ENCODE measurements around the gene LARGE1. TPM values are rescaled to one million over a fixed set of nuclear protein-coding genes. Genes with fewer than 3 reads are reported as not detected.

LARGE1 gene
- total and polyA plus RNA-seq, 2 of the 13 experiments (the other 11 are each of a cell fraction or from before 2014, with no cell fraction given), result 8.4 to 11.0 TPM

DNA sequence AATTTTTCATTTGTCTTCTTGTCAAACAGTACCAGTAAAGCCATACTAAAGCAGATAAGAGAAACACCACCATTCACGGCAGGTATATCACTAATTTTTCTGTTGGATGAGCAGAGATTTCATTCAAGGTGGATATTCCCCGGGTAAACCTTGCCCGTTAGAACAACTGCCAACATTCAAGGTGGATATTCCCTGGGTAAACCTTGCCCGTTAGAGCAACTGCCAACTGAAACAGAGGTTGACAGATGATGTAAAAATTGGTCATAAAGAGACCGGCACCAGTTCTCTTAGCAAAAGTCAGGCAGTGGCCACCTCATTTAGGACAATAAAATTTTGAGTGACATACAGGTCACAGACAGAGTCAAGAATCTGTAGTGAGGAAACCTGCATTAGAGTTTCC is 438.7 kb downstream of the LARGE1 start:
- Histone ChIP-seq H3K9me3 (ENCODE audit: low read length) (no peaks in the 10 kb centered on the region), H3K36me3 (replicated peaks in 1 of 2; ENCODE audit: control insufficient read depth in 1 of 2, insufficient read depth in 2 of 2, low read length in 2 of 2) (no peaks in the 10 kb centered on the region), H3K79me2 (ENCODE audit: insufficient read depth, low read length) (no peaks in the 10 kb centered on the region), H2AFZ (ENCODE audit: low read length) (no peak overlapping the region), H4K20me1 (ENCODE audit: insufficient read depth, low read length) (no peaks in the 10 kb centered on the region), H3K4me2 (ENCODE audit: low read depth, low read length) (no peak overlapping the region), H3K27ac (ENCODE audit: extremely low read length, insufficient read depth, low read length) (no peak overlapping the region), H3K4me1 (ENCODE audit: insufficient read depth, low read length) (peaks cover 22% of the 10 kb centered on the region), H3K27me3 (ENCODE audit: control insufficient read depth in 1 of 2, insufficient read depth in 2 of 2, low read length in 2 of 2) (no peaks in the 10 kb centered on the region), H3K9ac (ENCODE audit: insufficient read depth, low read depth, low read length) (no peak overlapping the region), H3K4me3 (replicated peaks in 1 of 3; ENCODE audit: insufficient read depth in 1 of 3, low read depth in 2 of 3, low read length in 3 of 3) (no peak overlapping the region)
- ChIA-PET POLR2A (no interaction called here), CTCF (ENCODE audit: low intra/inter-chr PET ratio, low total read pairs) (no interaction called here)
- in situ Hi-C loops (cut with HindIII; ENCODE audit: extremely low pct_ligation_motif_present, low pct_unique_long_range_greater_than_20kb), result no loop called here
- TF ChIP-seq ZNF577 (CRISPR knock-in tag; IDR thresholded peaks at IDR 0.05; ENCODE audit: borderline replicate concordance, low read depth) (no peak), ZNF234 (CRISPR knock-in tag; conservative IDR thresholded peaks at IDR 0.05) (no peak), ZNF713 (CRISPR knock-in tag; IDR thresholded peaks at IDR 0.05) (no peak), CCAR2 (optimal IDR thresholded peaks at IDR 0.05; ENCODE audit: low read depth, low read length) (no peak), KDM5B (CRISPR knock-in tag; IDR thresholded peaks at IDR 0.05; ENCODE audit: borderline replicate concordance) (no peak), FLYWCH1 (CRISPR knock-in tag; IDR thresholded peaks at IDR 0.05) (no peak), FOXA3 (CRISPR knock-in tag; IDR thresholded peaks at IDR 0.05) (no peak), ATRX (CRISPR knock-in tag; IDR thresholded peaks at IDR 0.05; ENCODE audit: borderline replicate concordance) (no peak), ZNF672 (CRISPR knock-in tag; IDR thresholded peaks at IDR 0.05) (no peak), ZSCAN25 (CRISPR knock-in tag; IDR thresholded peaks at IDR 0.05) (no peak), POLR2G (IDR thresholded peaks at IDR 0.05; ENCODE audit: low read depth, low read length) (no peak), KAT7 (CRISPR knock-in tag; IDR thresholded peaks at IDR 0.05; ENCODE audit: borderline replicate concordance) (no peak)
- TF ChIP-seq, protein P1, sequence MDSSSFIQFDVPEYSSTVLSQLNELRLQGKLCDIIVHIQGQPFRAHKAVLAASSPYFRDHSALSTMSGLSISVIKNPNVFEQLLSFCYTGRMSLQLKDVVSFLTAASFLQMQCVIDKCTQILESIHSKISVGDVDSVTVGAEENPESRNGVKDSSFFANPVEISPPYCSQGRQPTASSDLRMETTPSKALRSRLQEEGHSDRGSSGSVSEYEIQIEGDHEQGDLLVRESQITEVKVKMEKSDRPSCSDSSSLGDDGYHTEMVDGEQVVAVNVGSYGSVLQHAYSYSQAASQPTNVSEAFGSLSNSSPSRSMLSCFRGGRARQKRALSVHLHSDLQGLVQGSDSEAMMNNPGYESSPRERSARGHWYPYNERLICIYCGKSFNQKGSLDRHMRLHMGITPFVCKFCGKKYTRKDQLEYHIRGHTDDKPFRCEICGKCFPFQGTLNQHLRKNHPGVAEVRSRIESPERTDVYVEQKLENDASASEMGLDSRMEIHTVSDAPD (CRISPR knock-in tag; IDR thresholded peaks at IDR 0.05), result no peak
- TF ChIP-seq, protein P2, sequence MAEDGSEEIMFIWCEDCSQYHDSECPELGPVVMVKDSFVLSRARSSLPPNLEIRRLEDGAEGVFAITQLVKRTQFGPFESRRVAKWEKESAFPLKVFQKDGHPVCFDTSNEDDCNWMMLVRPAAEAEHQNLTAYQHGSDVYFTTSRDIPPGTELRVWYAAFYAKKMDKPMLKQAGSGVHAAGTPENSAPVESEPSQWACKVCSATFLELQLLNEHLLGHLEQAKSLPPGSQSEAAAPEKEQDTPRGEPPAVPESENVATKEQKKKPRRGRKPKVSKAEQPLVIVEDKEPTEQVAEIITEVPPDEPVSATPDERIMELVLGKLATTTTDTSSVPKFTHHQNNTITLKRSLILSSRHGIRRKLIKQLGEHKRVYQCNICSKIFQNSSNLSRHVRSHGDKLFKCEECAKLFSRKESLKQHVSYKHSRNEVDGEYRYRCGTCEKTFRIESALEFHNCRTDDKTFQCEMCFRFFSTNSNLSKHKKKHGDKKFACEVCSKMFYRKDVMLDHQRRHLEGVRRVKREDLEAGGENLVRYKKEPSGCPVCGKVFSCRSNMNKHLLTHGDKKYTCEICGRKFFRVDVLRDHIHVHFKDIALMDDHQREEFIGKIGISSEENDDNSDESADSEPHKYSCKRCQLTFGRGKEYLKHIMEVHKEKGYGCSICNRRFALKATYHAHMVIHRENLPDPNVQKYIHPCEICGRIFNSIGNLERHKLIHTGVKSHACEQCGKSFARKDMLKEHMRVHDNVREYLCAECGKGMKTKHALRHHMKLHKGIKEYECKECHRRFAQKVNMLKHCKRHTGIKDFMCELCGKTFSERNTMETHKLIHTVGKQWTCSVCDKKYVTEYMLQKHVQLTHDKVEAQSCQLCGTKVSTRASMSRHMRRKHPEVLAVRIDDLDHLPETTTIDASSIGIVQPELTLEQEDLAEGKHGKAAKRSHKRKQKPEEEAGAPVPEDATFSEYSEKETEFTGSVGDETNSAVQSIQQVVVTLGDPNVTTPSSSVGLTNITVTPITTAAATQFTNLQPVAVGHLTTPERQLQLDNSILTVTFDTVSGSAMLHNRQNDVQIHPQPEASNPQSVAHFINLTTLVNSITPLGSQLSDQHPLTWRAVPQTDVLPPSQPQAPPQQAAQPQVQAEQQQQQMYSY (CRISPR knock-in tag; IDR thresholded peaks at IDR 0.05), result no peak
- TF ChIP-seq, protein P3, sequence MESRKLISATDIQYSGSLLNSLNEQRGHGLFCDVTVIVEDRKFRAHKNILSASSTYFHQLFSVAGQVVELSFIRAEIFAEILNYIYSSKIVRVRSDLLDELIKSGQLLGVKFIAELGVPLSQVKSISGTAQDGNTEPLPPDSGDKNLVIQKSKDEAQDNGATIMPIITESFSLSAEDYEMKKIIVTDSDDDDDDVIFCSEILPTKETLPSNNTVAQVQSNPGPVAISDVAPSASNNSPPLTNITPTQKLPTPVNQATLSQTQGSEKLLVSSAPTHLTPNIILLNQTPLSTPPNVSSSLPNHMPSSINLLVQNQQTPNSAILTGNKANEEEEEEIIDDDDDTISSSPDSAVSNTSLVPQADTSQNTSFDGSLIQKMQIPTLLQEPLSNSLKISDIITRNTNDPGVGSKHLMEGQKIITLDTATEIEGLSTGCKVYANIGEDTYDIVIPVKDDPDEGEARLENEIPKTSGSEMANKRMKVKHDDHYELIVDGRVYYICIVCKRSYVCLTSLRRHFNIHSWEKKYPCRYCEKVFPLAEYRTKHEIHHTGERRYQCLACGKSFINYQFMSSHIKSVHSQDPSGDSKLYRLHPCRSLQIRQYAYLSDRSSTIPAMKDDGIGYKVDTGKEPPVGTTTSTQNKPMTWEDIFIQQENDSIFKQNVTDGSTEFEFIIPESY (CRISPR knock-in tag; IDR thresholded peaks at IDR 0.05), result no peak
- TF ChIP-seq, protein P4, sequence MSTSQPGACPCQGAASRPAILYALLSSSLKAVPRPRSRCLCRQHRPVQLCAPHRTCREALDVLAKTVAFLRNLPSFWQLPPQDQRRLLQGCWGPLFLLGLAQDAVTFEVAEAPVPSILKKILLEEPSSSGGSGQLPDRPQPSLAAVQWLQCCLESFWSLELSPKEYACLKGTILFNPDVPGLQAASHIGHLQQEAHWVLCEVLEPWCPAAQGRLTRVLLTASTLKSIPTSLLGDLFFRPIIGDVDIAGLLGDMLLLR (CRISPR knock-in tag; IDR thresholded peaks at IDR 0.05), result no peak
- FAIRE-seq (no peak), DNase-seq (ENCODE audit: low spot score) (no peak), ATAC-seq (no peak)
- no TSS peak for BruUV-seq (replicated peaks)
- intact Hi-C loops (cut with micrococcal nuclease; ENCODE audit: unreplicated experiment), result no loop called here
- 97% methylated on average over 5 of the region's 5 CpGs for WGBS (ENCODE audit: low lambda C conversion rate)
